OCI-LY3 (cell line): ENCODE measurements around the gene PRR12.

Experiments used
- EZH2phosphoT487 ChIP-seq: fragments of 200-600 bp; shearing (Covaris generic); IDR thresholded peaks from 2 replicates; pipeline ENCODE4 v1.6.1; 2018; ENCODE audit warnings: antibody characterized with exemption, mixed run types, low read depth
- TF ChIP-seq, protein P1 (sequence below): fragments of 200-600, 300-600 bp; sonication (generic); IDR thresholded peaks from 2 replicates; pipeline ENCODE4 v1.5.1; 2014; ENCODE audit warnings: antibody characterized with exemption, low read length, low read depth

DNA sequence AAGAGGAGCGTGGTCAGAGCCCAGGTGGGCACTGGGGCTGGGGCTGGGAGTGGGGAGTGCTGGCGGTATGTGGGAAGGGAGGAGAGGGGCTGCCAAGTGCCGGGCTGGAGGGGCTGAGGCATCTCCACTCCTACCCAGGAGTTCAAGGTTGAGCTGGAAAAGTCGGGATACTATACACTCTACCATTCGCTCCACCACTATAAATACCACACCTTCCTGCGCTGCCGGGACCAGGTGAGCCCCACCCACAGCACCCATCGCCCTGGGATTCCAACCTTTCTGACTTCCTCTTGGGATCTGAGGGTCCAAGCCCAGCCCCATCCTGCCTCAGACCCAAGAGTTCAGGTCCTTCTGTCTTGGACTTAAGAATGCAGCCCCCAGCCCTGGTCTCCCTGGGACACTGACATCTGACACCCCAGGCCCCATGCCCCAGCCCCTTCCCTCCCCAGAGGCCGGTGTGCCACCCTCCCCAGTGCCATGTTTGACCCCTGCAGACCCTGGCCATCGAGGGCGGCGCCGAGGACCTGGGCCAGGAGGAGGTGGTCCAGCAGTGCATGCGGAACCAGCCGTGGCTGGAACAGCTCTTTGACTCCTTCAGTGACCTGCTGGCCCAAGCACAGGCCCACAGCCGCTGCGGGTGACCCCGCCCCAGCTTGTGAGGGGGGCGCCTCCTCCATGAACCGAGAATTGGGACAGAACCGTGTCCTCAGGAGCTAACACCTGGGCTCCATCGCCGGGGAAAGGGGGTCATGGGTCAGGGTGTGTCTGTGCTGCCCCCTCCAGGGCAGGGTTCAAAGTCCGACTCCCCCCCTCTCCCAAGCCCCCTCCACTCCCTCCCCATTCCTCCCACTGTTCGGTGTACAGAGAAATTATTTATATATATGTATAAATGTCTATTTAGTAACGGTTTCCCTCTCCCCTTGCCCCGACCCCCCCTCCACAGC, 34.3 kb downstream of the PRR12 start:
- TF ChIP-seq, protein P1, sequence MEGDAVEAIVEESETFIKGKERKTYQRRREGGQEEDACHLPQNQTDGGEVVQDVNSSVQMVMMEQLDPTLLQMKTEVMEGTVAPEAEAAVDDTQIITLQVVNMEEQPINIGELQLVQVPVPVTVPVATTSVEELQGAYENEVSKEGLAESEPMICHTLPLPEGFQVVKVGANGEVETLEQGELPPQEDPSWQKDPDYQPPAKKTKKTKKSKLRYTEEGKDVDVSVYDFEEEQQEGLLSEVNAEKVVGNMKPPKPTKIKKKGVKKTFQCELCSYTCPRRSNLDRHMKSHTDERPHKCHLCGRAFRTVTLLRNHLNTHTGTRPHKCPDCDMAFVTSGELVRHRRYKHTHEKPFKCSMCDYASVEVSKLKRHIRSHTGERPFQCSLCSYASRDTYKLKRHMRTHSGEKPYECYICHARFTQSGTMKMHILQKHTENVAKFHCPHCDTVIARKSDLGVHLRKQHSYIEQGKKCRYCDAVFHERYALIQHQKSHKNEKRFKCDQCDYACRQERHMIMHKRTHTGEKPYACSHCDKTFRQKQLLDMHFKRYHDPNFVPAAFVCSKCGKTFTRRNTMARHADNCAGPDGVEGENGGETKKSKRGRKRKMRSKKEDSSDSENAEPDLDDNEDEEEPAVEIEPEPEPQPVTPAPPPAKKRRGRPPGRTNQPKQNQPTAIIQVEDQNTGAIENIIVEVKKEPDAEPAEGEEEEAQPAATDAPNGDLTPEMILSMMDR, result no peak
- no peak for TF ChIP-seq EZH2phosphoT487
